WTC11 (cell line): ENCODE data around the gene INO80D.

Experiments
- ATF3 ChIP-seq: sonication (generic); formaldehyde crosslinking; conservative IDR thresholded peaks from 2 replicates; pipeline ENCODE4 v1.8.1; 2022; ENCODE audit warnings: mild to moderate bottlenecking, missing genetic modification reagents
- CREB1 ChIP-seq: sonication (generic); formaldehyde crosslinking; IDR thresholded peaks from 2 replicates; pipeline ENCODE4 v1.8.0; 2023; ENCODE audit warnings: mild to moderate bottlenecking, missing genetic modification reagents
- CREM ChIP-seq: sonication (generic); formaldehyde crosslinking; IDR thresholded peaks from 2 replicates; pipeline ENCODE4 v1.8.1; 2022; ENCODE audit warnings: mild to moderate bottlenecking, missing genetic modification reagents, moderate library complexity
- ETV6 ChIP-seq: sonication (generic); formaldehyde crosslinking; IDR thresholded peaks from 2 replicates; pipeline ENCODE4 v1.8.1; 2022; ENCODE audit warnings: mild to moderate bottlenecking, missing genetic modification reagents
- FOXK1 ChIP-seq: sonication (generic); formaldehyde crosslinking; IDR thresholded peaks from 2 replicates; pipeline ENCODE4 v1.8.0; 2022; ENCODE audit warnings: mild to moderate bottlenecking, moderate library complexity, missing genetic modification reagents
- JUN ChIP-seq: sonication (generic); formaldehyde crosslinking; IDR thresholded peaks from 2 replicates; pipeline ENCODE4 v1.8.0; 2023; ENCODE audit warnings: mild to moderate bottlenecking, missing genetic modification reagents
- KAT7 ChIP-seq: sonication (generic); formaldehyde crosslinking; IDR thresholded peaks from 2 replicates; pipeline ENCODE4 v1.8.1; 2023; ENCODE audit warnings: missing genetic modification reagents, mild to moderate bottlenecking, borderline replicate concordance
- NFYB ChIP-seq: sonication (generic); formaldehyde crosslinking; conservative IDR thresholded peaks from 2 replicates; pipeline ENCODE4 v1.8.0; 2022; ENCODE audit warnings: low read depth, missing genetic modification reagents
- TP53 ChIP-seq: sonication (generic); formaldehyde crosslinking; IDR thresholded peaks from 2 replicates; pipeline ENCODE4 v1.8.1; 2023; ENCODE audit warnings: mild to moderate bottlenecking, missing genetic modification reagents
- ZNF121 ChIP-seq: sonication (generic); formaldehyde crosslinking; IDR thresholded peaks from 2 replicates; pipeline ENCODE4 v1.8.0; 2023; ENCODE audit warnings: missing genetic modification reagents
- ZNF512 ChIP-seq: sonication (generic); formaldehyde crosslinking; IDR thresholded peaks from 2 replicates; pipeline ENCODE4 v1.8.1; 2022; ENCODE audit warnings: missing genetic modification reagents, borderline replicate concordance
- TF ChIP-seq, protein P1 (sequence below): sonication (generic); formaldehyde crosslinking; IDR thresholded peaks from 2 replicates; pipeline ENCODE4 v1.8.1; 2023; ENCODE audit warnings: mild to moderate bottlenecking, missing genetic modification reagents
- TF ChIP-seq, protein P2 (sequence below): fragments of 200-600 bp; IDR thresholded peaks from 2 replicates; pipeline ENCODE4 v1.8.0; 2022; ENCODE audit warnings: antibody characterized with exemption
- TF ChIP-seq, protein P3 (sequence below): sonication (generic); formaldehyde crosslinking; IDR thresholded peaks from 2 replicates; pipeline ENCODE4 v1.8.0; 2022; ENCODE audit warnings: mild to moderate bottlenecking, missing genetic modification reagents

DNA sequence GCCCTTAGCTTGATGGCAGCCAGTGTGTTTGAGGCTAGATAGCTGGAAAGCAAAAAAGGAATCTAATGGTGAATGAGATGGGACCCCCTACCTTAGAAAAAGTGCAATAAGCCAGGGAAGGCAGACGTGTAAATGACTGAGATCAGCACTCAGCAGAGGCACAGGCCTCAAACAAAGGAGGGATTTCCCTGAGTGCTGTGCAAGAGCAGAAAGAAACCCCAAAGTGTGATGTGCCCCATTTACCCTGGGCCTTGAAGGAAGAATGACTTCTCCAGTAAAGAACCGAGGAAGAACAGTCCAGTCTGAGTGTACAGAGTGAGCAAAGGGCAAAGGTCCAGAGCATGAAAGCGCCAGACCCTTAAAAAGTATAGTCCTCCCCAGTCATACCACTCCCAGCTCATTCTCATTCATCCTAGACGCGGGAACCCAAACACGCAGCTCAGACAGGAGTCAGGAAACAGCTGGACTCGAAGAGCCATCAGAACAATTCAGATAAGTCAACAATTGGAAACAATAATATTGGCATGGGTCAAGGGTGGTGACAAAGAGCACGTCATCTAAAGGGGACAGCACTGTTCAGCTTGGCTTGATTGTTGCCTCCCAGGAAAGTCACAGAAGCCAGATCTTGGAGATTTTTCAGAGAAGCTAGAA is 121.7 kb downstream of the INO80D start:
- TF ChIP-seq KAT7 (CRISPR knock-in tag) (no peak), NFYB (CRISPR knock-in tag) (no peak), TP53 (CRISPR knock-in tag) (no peak), ATF3 (CRISPR knock-in tag) (no peak), ZNF512 (CRISPR knock-in tag) (no peak), FOXK1 (CRISPR knock-in tag) (no peak), CREB1 (CRISPR knock-in tag) (no peak), ZNF121 (CRISPR knock-in tag) (no peak), CREM (CRISPR knock-in tag) (no peak), ETV6 (CRISPR knock-in tag) (no peak), JUN (CRISPR knock-in tag) (no peak)
- TF ChIP-seq, protein P1, sequence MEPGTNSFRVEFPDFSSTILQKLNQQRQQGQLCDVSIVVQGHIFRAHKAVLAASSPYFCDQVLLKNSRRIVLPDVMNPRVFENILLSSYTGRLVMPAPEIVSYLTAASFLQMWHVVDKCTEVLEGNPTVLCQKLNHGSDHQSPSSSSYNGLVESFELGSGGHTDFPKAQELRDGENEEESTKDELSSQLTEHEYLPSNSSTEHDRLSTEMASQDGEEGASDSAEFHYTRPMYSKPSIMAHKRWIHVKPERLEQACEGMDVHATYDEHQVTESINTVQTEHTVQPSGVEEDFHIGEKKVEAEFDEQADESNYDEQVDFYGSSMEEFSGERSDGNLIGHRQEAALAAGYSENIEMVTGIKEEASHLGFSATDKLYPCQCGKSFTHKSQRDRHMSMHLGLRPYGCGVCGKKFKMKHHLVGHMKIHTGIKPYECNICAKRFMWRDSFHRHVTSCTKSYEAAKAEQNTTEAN (CRISPR knock-in tag): no peak
- TF ChIP-seq, protein P2, sequence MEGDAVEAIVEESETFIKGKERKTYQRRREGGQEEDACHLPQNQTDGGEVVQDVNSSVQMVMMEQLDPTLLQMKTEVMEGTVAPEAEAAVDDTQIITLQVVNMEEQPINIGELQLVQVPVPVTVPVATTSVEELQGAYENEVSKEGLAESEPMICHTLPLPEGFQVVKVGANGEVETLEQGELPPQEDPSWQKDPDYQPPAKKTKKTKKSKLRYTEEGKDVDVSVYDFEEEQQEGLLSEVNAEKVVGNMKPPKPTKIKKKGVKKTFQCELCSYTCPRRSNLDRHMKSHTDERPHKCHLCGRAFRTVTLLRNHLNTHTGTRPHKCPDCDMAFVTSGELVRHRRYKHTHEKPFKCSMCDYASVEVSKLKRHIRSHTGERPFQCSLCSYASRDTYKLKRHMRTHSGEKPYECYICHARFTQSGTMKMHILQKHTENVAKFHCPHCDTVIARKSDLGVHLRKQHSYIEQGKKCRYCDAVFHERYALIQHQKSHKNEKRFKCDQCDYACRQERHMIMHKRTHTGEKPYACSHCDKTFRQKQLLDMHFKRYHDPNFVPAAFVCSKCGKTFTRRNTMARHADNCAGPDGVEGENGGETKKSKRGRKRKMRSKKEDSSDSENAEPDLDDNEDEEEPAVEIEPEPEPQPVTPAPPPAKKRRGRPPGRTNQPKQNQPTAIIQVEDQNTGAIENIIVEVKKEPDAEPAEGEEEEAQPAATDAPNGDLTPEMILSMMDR: no peak
- TF ChIP-seq, protein P3, sequence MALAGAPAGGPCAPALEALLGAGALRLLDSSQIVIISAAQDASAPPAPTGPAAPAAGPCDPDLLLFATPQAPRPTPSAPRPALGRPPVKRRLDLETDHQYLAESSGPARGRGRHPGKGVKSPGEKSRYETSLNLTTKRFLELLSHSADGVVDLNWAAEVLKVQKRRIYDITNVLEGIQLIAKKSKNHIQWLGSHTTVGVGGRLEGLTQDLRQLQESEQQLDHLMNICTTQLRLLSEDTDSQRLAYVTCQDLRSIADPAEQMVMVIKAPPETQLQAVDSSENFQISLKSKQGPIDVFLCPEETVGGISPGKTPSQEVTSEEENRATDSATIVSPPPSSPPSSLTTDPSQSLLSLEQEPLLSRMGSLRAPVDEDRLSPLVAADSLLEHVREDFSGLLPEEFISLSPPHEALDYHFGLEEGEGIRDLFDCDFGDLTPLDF: no peak
